ENCODE results near the gene PPARG.
"Not testable (repeated sequence)": the region's sequence is repeated elsewhere in the genome, so short reads cannot be mapped to it uniquely, and the experiment has no call there.

PPARG gene

GRCh38 chr3:12462159-12462947, 173.5 kb downstream of the PPARG start:
- ATAC-seq, result peak; percentile 25
- DNase-seq, result peak; percentile 38

DNA sequence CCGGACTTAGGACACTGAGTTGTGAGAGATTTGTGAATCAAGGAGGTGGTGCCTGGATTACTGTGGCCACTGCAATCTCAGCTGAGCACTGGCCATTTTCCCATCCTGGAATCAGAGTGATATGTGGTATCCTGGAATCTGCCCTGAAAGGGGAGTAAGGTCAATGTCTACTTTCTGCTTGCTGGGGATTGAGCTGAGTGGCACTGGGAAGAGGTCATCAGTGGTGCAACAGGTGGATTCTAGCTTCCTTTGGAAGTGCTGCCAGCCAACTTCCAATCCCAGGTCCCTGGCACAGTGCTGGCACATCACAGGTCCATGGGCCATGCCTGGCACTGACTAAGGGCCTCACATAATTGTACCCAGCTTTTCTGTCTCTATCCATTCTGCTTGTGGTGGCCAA, 174.8 kb downstream of the PPARG start:
- ATAC-seq (no peak), DNase-seq (no peak)

GRCh38 chr3:12464181-12464580, 175.3 kb downstream of the PPARG start:
- no peak for ATAC-seq

DNA sequence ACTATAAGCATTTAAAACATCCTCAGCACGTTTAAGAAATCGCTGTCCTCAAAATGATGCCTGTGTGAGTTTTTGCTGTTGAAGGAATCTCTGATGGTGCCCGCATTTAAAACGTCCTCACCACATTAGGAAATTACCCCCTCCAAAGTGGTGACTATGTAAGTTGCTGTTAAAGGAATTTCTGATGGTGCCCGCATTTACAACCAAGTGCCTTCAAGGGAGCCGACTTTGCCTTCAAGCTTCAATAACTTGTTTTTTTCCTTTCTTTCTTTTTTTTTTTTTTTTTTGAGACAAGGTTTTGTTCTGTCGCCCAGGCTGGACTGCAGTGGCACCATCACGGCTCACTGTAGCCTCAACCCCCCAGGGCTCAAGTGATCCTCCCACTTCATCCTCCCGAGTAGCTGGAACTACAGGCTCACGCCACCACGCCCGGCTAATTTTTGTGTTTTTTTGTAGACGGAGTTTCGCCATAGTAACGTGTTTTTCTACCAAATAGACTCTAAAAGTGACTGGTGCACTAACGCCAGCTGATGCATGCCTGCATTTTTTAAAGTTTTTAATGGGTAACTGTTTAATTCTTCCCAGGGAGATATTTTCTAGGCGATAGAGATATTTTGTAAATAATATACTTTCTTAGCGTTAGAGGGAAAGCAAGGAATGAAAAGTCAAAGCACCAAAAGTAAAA, 176.4 kb downstream of the PPARG start:
- no peak for ATAC-seq
- DNase-seq, result no peak

More at GRCh38 chr3:12464181-12464580, 175.3 kb downstream of the PPARG start:
- no peak for DNase-seq

GRCh38 chr3:12465836-12466225, 177.0 kb downstream of the PPARG start:
- no peak for DNase-seq
- no peak for ATAC-seq

GRCh38 chr3:12467746-12468145, 178.9 kb downstream of the PPARG start:
- ATAC-seq, result no peak

GRCh38 chr3:12468276-12468675, 179.4 kb downstream of the PPARG start:
- no peak for ATAC-seq
- no peak for DNase-seq

More at GRCh38 chr3:12467746-12468145, 178.9 kb downstream of the PPARG start:
- DNase-seq, result no peak

- no peak for DNase-seq
- ATAC-seq, result no peak
Measured at GRCh38 chr3:12468757-12469156, 179.9 kb downstream of the PPARG start.

DNA sequence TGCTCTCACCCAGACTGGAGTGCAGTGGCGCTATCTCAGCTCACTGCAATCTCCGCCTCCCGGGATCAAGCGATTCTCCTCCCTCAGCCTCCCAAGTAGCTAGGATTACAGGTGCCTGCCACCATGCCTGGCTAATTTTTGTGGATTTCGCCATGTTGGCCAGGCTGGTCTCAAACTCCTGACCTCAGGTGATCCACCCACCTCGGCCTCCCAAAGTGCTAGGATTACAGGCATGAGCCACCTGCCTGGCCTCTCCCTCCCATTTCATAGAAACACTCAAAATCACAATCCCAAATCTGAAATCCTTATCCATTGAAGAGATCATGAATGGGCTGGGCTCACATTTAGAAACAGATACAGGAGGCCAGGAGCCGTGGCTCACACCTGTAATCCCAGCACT, 180.4 kb downstream of the PPARG start:
- ATAC-seq, DNase-seq: not testable (repeated sequence)

- no peak for ATAC-seq
- DNase-seq, result no peak
Measured at GRCh38 chr3:12470111-12470510, 181.2 kb downstream of the PPARG start.

DNA sequence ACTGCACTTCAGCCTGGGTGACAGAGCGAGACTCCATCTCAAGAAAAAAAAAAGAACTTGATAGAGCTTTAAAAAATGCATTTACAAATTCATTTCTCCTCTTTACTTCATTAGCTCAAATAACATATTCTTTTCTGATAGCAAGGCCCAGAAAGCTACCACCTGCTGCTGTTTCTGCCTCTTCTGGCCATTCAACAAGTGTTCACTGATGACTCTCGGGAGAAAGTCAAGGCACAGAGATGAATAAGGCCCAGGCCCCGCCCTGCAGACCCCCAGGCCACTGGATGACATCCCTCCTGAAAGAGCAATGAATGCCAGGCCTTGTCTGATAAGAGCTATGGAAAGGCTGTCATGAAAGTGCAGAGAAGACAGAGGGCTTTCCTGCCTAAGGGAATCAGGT, 181.8 kb downstream of the PPARG start:
- ATAC-seq, result no peak

GRCh38 chr3:12471241-12471640, 182.4 kb downstream of the PPARG start:
- ATAC-seq (peak; percentile 98), DNase-seq (peak; percentile 76)

More for the DNA sequence above, 181.8 kb downstream of the PPARG start:
- no peak for DNase-seq

- ATAC-seq (no peak), DNase-seq (no peak)
Measured at GRCh38 chr3:12472000-12472610, 183.2 kb downstream of the PPARG start.

DNA sequence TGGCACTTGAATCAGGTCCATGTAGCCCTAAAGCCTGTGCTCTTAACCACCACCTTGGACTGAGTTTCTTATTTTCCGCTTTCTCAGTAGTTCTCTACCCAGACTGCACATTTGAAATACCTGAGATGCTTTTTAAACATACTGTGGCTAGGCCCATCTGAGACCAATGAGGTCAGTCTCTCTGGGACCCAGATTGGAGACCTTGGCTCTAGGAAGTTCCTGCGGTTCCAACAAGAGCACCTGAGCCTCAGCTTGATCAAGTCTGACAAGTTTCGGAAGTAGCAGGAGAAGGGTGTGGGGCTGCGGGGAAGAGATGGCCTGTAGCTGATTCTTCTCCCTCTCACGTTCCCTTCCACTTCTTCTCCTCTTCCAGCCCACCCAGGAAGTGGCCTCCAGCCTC, 183.9 kb downstream of the PPARG start:
- ATAC-seq (no peak), DNase-seq (no peak)

DNA sequence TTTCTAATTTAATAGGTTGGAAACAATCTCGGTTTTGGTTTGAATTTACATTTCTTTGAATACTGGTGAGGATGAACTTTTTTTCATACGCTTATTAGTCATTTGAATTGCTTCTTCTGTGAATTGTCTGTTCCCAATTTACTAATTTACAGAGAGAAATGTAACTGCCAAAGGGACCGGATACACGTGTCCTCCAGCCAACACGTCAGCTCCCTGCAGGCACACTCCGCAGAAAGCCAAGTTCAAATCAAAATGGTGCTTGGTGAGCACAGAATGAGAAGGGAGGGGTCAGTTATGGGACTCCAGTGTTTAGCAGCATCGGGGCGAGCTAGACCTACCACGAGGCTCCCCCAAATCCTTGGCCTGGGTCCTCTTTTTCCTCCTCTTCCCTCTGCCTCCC, 184.6 kb downstream of the PPARG start:
- DNase-seq (no peak), ATAC-seq (no peak)

- DNase-seq (no peak), ATAC-seq (no peak)
Measured at GRCh38 chr3:12476238-12476897, 187.5 kb downstream of the PPARG start.

DNA sequence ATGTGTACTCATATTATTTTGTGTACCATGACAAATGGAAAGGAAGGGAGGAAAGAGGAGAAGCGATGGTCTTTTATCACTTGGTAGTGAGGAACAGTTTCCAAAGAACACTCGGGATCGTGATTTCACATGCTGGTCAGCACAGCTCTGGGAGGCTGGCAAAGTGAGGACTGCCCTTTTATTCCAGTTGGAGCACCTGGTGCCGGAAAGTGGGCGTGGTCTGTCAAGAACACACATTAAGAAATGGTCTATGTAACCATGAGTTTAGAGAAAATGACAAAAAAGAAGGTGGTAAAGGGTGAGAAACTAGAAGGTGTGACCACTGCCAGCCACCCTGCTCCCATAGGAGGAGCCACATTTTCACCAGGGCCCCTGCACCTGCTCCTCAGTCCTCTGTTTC, 188.4 kb downstream of the PPARG start:
- ATAC-seq, result no peak
- DNase-seq, result no peak

- no peak for ATAC-seq
- DNase-seq, result no peak
Measured at GRCh38 chr3:12478326-12478725, 189.5 kb downstream of the PPARG start.

DNA sequence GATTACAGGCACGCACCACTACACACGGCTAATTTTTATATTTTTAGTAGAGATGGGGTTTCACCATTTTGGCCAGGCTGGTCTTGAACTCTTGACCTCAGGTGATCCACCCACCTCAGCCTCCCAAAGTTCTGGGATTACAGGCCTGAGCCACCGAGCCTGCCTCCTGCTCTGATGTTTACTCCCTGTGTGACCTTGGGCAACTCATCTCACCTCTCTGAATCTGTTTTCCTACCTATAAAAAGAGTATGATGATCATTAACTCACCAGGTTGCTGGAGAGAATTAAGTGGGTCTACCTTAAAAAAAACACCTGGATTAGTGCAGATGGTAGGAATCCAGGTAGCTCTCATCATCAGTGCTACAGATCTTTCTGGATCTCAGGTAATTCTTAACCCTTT, 190.3 kb downstream of the PPARG start:
- not testable (repeated sequence) for ATAC-seq, DNase-seq

DNA sequence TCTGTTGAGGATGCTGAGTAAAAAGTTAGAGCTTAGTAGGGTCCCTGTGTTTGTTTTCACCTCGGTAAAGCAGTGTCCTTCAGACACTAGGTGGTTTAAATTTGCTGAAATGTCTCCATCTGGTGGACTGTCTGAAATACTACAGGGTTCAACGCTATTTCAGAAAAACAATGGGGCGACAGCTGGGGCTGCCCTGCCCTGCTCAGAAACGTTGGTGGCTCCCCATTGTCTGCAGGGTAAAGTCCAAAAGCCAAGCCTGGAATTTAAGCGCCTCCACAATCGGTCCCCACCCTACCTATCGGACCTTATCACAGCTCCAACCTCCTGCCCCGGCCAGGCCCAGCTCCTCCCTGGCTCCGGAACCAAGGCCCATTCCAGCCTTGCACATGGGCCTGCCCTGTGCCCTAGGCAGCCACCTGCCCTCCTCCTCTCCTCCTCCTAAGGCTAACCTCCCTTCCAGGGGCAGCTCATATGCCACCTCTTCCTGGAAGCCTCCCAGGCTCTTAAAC, 191.1 kb downstream of the PPARG start:
- DNase-seq (no peak), ATAC-seq (peak; percentile 26)

DNA sequence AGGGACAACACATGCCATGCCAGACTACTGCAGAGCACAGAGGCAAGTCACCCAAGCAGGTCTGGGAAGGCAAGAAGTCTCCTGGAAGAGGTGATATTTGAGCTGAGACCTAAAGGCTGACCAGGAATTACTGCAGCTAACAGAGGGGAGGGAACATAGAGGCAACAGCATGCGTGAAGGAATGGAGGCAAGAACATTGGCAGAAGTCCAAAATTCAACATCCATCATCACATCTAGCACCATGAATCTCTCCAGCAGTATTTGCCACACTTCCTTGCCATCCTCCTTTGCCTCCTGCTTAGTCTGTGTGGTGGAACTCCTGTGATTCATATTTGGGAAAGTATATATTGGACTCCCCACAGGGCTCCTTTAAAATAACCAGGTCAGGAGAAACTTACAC, 194.5 kb downstream of the PPARG start:
- DNase-seq (no peak), ATAC-seq (no peak)

- DNase-seq (no peak), ATAC-seq (peak; percentile 3)
Measured at GRCh38 chr3:12483872-12484197, 195.0 kb downstream of the PPARG start.

Measured in stimulated activated naive CD8-positive, alpha-beta T cell treated with anti-CD3 and anti-CD28 coated beads, Interleukin-15, Interleukin-2, amounts not matched to agents 100 U/mL and 50 U/mL, for 24 hours (primary cell).